ENCODE data around the gene SMAD9. TPM values are rescaled to one million over a fixed set of nuclear protein-coding genes. Genes with fewer than 3 reads are reported as not detected.

Gene SMAD9
- total RNA-seq, 1 experiment from 2014 or later: 1.1 TPM

DNA sequence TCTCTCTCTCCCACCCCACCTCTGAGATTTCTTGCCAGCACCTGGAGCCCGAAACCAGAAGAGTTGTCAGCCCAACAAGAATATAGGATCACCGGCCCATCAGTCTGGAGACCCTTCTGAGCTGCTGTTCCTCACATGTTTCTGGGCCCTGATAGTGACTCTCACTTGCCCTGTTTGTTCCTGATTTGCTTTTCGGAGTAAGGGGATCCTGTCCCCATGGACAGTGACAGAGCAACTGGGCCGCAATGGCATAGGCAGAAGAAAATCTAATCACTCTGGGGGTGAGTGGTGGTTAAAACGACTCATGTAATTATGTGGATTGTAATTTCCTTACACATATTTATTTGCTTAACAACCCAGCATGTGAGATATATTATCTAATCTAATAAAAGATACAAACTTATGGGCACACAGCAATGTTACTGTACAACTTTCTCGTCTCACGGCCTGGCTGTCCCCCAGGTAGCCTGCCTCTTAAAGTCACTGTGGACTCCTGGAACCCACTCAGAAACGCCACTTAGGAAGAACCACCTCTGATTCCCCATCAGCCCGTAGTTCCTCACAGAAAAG lies 663 bp upstream of the SMAD9 start:
- Histone ChIP-seq H3K9ac (ENCODE audit: extremely low read depth, insufficient read length, low read length) (no peak overlapping the region), H2BK15ac (ENCODE audit: low read depth, low read length) (no peak overlapping the region), H2BK20ac (ENCODE audit: low read depth, low read length, poor library complexity, severe bottlenecking) (no peak overlapping the region), H4K5ac (ENCODE audit: insufficient read length, low read depth, low read length) (no peak overlapping the region), H3K14ac (ENCODE audit: insufficient read depth, low read length) (no peak overlapping the region), H3K79me2 (ENCODE audit: insufficient read depth, low read length) (no peaks in the 10 kb centered on the region), H2AFZ (ENCODE audit: low read length) (no peak overlapping the region), H2AK5ac (ENCODE audit: insufficient read length, low read length) (no peak overlapping the region), H2BK12ac (ENCODE audit: insufficient read length, low read depth, low read length) (no peak overlapping the region), H3K27me3 (ENCODE audit: insufficient read depth, low read length) (no peaks in the 10 kb centered on the region; the same call in 1 of the 2 replicates), H2BK120ac (ENCODE audit: low read depth, low read length, poor library complexity, severe bottlenecking) (no peak overlapping the region), H4K20me1 (ENCODE audit: control insufficient read depth, insufficient read depth, insufficient read length) (no peaks in the 10 kb centered on the region), H3K27ac (ENCODE audit: insufficient read length, low read depth, low read length) (no peak overlapping the region), H3K4me1 (ENCODE audit: insufficient read depth, low read length) (no peaks in the 10 kb centered on the region), H3K23me2 (ENCODE audit: insufficient read length, low read depth, low read length, poor library complexity, severe bottlenecking) (peaks cover 7% of the 10 kb centered on the region), H3K56ac (ENCODE audit: insufficient read length, low read depth, low read length) (no peak overlapping the region), H3K9me3 (ENCODE audit: control insufficient read depth, low read depth, low read length) (no peaks in the 10 kb centered on the region), H3K23ac (ENCODE audit: insufficient read length, low read depth, low read length) (no peak overlapping the region), H3K4ac (ENCODE audit: low read depth, low read length) (no peak overlapping the region), H2BK5ac (ENCODE audit: insufficient read length, low read length) (no peak overlapping the region), H4K8ac (replicated peaks; ENCODE audit: insufficient read length, low read depth, low read length) (no peak overlapping the region), H3K79me1 (ENCODE audit: insufficient read depth, low read depth, low read length, poor library complexity, severe bottlenecking) (no peaks in the 10 kb centered on the region), H3T11ph (ENCODE audit: low read length) (no peak overlapping the region), H4K91ac (ENCODE audit: insufficient read length, low read depth, low read length) (no peak overlapping the region), H3K4me2 (ENCODE audit: insufficient read depth, insufficient read length, low read length) (no peak overlapping the region), H3K18ac (ENCODE audit: insufficient read length, low read depth, low read length) (no peak overlapping the region)
- no CpG with 5 or more reads among the region's 9 CpGs for WGBS (ENCODE audit: extremely low coverage, insufficient read length, low lambda C conversion rate)
- Mint-ChIP-seq H3K36me3 (ENCODE audit: insufficient read depth in 1 of 3, low read depth in 3 of 3) (no peaks in the 10 kb centered on the region), H3K27ac (peak overlapping the region in 2 of 3 experiments; percentile 3 to 54; a peak in 1 of 7 replicates), H3K4me3 (peak overlapping the region; percentile 65 to 89), H3K9me3 (no peaks in the 10 kb centered on the region; a peak in 1 of 5 replicates), H3K4me1 (peaks cover 8 to 9% of the 10 kb centered on the region in 2 experiments), H3K27me3 (ENCODE audit: low read depth) (peaks cover 59% of the 10 kb centered on the region)
- TF ChIP-seq, protein P1, sequence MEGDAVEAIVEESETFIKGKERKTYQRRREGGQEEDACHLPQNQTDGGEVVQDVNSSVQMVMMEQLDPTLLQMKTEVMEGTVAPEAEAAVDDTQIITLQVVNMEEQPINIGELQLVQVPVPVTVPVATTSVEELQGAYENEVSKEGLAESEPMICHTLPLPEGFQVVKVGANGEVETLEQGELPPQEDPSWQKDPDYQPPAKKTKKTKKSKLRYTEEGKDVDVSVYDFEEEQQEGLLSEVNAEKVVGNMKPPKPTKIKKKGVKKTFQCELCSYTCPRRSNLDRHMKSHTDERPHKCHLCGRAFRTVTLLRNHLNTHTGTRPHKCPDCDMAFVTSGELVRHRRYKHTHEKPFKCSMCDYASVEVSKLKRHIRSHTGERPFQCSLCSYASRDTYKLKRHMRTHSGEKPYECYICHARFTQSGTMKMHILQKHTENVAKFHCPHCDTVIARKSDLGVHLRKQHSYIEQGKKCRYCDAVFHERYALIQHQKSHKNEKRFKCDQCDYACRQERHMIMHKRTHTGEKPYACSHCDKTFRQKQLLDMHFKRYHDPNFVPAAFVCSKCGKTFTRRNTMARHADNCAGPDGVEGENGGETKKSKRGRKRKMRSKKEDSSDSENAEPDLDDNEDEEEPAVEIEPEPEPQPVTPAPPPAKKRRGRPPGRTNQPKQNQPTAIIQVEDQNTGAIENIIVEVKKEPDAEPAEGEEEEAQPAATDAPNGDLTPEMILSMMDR (conservative IDR thresholded peaks at IDR 0.05): no peak
- DNase-seq: peak; percentile 38
